GM10248 (cell line): Measurements from ENCODE around the gene SCARF2.

ENCODE experiments used
- CTCF ChIA-PET: fragments of 300-600 bp; sonication (Branson Sonifier 250); formaldehyde crosslinking; extraction: SDS; loops from one replicate; lab custom pipeline; 2021; ENCODE audit warnings: antibody characterized with exemption; lab: Yijun Ruan, JAX
- POLR2A ChIA-PET: fragments of 350-650 bp; sonication (Branson Sonifier 250); formaldehyde crosslinking; extraction: SDS; loops from one replicate; lab custom pipeline; 2020; ENCODE audit warnings: antibody characterized with exemption; lab: Yijun Ruan, JAX
- DNase-seq: peaks from one replicate; pipeline ENCODE4 v3.0.0; 2012; ENCODE audit errors: extremely low spot score
- TF ChIP-seq, protein P1 (sequence below): IDR thresholded peaks from 2 replicates; pipeline ENCODE4 v1.5.1; 2012; ENCODE audit warnings: mild to moderate bottlenecking, low read depth; ENCODE audit errors: extremely low read depth, missing control alignments, control extremely low read depth

SCARF2 gene

DNA sequence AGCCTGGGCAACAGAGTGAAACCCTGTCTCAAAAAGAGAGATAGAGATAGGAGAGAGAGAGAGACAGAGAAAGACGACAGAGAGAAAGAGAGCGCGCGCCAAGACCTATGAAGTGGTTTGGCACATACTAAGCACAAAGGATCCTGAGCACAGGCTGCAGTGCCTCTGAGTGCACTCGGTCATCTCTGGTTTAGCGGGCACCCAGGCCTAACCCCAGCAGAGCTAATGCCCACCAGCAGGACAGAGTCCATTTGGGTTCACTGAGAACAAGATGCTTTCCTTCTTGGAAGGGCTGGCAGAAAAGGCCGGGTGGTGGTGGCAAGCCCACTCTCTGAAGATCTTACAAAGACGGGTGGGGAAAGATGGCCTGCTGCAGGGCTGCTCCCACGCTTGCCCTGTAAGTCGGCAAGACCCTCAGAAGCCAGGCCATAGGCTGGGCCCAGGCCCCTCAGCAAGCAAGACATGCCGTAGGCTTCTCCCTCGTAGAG lies 3.3 kb downstream of the SCARF2 start:
- POLR2A ChIA-PET: no interaction called here
- TF ChIP-seq, protein P1, sequence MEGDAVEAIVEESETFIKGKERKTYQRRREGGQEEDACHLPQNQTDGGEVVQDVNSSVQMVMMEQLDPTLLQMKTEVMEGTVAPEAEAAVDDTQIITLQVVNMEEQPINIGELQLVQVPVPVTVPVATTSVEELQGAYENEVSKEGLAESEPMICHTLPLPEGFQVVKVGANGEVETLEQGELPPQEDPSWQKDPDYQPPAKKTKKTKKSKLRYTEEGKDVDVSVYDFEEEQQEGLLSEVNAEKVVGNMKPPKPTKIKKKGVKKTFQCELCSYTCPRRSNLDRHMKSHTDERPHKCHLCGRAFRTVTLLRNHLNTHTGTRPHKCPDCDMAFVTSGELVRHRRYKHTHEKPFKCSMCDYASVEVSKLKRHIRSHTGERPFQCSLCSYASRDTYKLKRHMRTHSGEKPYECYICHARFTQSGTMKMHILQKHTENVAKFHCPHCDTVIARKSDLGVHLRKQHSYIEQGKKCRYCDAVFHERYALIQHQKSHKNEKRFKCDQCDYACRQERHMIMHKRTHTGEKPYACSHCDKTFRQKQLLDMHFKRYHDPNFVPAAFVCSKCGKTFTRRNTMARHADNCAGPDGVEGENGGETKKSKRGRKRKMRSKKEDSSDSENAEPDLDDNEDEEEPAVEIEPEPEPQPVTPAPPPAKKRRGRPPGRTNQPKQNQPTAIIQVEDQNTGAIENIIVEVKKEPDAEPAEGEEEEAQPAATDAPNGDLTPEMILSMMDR: no peak
- no peak for DNase-seq
- CTCF ChIA-PET: interaction anchor here (0.9 to 2.8 kb wide), 4 partner anchors 14 to 25 kb away, joined by 3 to 15 read pairs (median 8); no protein-coding TSS in a partner anchor

DNA sequence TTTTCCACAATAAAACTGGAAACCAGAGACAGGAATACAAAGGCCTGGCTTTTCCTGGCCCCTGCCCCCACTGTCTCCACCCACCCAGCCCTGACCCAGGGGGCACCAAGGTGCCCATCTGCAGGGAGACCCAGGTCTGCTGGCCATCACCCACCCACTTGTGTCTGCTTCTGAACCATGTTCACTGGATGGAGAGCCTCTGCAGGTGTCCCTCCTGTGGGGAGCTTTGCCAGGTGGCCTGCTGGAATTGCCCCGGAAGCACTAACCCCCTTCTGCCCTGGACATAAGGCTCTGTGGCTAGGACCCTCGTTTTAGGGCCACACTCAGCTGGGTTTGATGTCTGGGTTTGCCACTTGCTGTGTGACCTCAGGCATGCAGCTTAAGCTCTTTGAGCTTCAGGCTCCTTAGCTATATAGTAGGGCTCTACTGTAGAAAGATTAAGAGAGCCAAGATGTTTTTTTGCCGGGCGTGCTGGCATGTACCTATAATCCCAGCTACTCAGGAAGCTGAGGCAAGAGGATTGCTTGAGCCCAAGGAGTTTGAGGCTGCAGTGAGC lies 3.9 kb downstream of the SCARF2 start:
- ChIA-PET CTCF (interaction anchor here (0.9 to 2.8 kb wide), 4 partner anchors 14 to 25 kb away, joined by 3 to 15 read pairs (median 8); no protein-coding TSS in a partner anchor), POLR2A (no interaction called here)
- no peak for DNase-seq
- TF ChIP-seq, protein P1: no peak

DNA sequence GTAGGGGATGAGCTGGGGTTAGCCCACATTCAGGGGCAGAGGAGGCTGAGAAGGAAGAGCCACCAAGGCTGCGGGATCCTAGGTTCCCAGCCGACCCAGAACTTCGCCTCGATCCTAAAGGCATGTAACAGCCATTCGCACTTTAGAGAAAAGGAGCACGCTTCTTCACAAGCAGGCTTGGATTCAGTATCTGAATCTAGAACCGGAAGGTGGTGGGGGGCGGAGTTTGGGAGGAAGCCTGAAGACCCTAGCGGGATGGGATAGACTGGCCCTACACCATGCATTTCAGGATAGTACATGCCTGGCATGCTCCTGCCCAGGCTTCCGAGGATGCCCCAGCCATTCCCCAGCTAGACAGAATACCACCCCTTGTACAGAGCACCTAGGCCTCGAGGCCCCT lies 4.4 kb downstream of the SCARF2 start:
- ChIA-PET CTCF (interaction anchor here (0.9 to 2.8 kb wide), 3 partner anchors 15 to 26 kb away, joined by 3 to 15 read pairs (median 14); no protein-coding TSS in a partner anchor), POLR2A (no interaction called here)
- TF ChIP-seq, protein P1: no peak
- no peak for DNase-seq

DNA sequence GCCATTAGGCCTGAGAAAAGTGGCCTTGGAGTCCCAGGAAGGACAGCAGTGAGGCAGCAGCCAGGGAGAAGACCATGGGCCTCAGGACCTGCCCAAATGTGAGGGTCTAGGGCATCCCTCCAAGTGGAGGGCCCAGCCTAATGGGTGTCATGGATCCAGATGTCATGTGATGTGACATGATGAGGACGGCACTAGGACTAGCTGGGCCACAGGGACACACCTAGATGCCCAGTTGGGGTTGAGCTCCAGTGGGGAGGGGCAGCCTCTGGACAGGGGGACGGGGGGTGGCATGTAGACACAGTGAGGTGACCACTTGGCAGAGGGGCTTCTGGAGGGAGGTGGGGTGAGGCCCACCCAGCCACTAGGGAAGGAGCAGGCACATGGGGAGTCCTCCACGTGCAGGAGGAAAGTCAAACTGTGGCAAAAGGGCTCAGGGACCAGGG lies 5.4 kb downstream of the SCARF2 start:
- ChIA-PET CTCF (no interaction called here), POLR2A (no interaction called here)
- DNase-seq: no peak
- TF ChIP-seq, protein P1: no peak

DNA sequence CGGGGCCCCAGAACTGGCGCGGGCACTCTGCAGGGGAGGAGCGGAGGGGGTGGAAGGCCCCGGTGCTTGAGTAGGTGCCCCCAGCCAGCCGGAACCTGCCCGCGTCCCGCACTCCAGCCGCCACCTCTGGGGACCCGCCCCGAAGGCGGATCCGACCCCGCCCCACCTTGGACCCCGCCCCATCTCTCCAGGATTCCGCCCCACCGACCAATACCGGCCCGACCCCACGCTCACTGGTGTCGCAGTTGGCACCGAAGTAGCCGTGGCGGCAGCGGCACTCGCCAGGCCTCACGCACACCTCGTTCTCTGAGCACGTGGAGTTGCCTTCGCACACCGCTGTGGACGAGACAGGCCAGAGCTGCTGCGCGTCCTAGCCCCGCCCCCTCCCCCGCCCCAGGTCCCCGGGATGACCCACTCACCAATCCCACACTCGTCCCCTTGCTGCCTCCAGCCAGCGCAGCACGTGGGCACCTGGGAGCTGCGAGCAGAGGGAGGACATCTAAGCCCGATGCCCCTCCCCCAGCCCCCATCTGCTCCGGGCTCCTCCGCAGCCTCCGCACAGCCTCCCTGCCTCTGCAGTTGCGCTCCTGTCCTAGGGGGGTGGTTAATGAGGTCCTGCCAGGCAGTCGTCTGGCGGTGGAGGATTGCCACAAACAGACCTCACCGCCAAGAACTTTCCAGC lies 6.0 kb downstream of the SCARF2 start:
- ChIA-PET POLR2A (no interaction called here), CTCF (no interaction called here)
- no peak for DNase-seq
- TF ChIP-seq, protein P1: no peak

DNA sequence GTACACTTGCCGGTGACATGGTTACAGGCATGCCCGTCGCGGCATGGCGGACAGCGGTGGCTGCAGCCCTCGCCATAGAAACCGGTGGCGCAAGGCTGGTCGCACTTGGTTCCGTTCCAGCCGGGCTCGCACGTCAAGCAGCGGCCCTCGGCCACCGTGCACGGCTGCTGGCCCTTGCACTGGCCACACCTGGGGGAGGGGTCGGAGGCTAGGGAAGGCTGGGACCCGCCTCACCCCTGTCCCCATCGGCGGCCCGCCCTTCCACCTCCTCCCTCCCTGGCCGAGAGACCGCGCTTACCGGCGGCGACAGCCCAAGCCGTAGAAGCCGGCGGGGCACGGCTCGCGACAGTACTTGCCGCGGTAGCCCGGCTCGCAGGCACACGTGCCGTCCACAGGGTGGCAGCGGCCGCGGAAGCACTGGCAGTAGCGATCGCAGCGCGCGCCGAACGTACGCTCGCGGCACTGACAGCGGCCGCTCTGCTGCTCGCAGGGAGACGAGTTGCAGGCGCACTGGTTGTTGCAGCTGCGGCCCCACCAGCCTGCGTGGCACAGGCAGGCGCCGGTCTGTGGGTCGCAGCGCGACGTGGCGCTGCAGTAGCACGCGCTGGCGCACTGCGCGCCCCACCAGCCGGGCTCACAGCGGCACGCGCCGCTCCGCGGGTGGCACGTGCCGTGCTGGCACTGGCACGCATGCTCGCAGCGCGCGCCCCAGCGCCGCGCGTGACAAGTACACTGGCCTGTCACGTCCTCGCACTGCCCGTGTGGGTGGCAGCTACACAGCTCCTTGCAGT lies 6.7 kb downstream of the SCARF2 start:
- TF ChIP-seq, protein P1: no peak
- no peak for DNase-seq
- POLR2A ChIA-PET: no interaction called here
- CTCF ChIA-PET: interaction anchor here (4.0 to 5.0 kb wide), 2 partner anchors 13 to 25 kb away, joined by 21 to 25 read pairs; no protein-coding TSS in a partner anchor
